Muscle layer of colon (tissue), 2 donors: ENCODE data around the gene MYD88.

Experiments used
- H3K27ac ChIP-seq: one replicate; pipeline ENCODE4 v1.7.0; 2013; ENCODE audit warnings: low read depth, mild to moderate bottlenecking, low read length, moderate library complexity
- H3K27me3 ChIP-seq, 2 donors: one replicate each; pipeline ENCODE4 v1.7.0; 2013; ENCODE audit warnings: low read length in 2 of 2, mild to moderate bottlenecking in 2 of 2; ENCODE audit not compliant: insufficient read depth in 2 of 2, control insufficient read depth in 1 of 2
- H3K36me3 ChIP-seq: one replicate; pipeline ENCODE4 v1.7.0; 2013; ENCODE audit warnings: mild to moderate bottlenecking, low read length; ENCODE audit not compliant: insufficient read depth
- H3K4me1 ChIP-seq: one replicate; pipeline ENCODE4 v1.7.0; 2013; ENCODE audit warnings: mild to moderate bottlenecking, low read length; ENCODE audit not compliant: insufficient read depth
- H3K4me3 ChIP-seq, 2 donors: one replicate each; pipeline ENCODE4 v1.7.0; 2013; ENCODE audit warnings: low read length in 2 of 2, low read depth in 1 of 2, mild to moderate bottlenecking in 1 of 2, moderate library complexity in 1 of 2
- H3K9ac ChIP-seq: one replicate; pipeline ENCODE4 v1.7.0; 2013; ENCODE audit warnings: low read length
- H3K9me3 ChIP-seq: one replicate; pipeline ENCODE4 v1.7.0; 2013; ENCODE audit warnings: mild to moderate bottlenecking, low read length
- donor health status: abdominal sarcoma.
- donor health status: Adenocarcinoma of cecum.

Gene MYD88

GRCh38 chr3:38190481-38190881 is 52.0 kb downstream of the MYD88 start:
- Histone ChIP-seq H3K4me1 (no peaks in the 10 kb centered on the region), H3K36me3 (peaks cover 6% of the 10 kb centered on the region), H3K9ac (no peak overlapping the region), H3K4me3 (no peak overlapping the region), H3K27me3 (no peaks in the 10 kb centered on the region), H3K27ac (no peak overlapping the region), H3K9me3 (no peaks in the 10 kb centered on the region)
